ENCODE data around the gene MVB12B.

DNA sequence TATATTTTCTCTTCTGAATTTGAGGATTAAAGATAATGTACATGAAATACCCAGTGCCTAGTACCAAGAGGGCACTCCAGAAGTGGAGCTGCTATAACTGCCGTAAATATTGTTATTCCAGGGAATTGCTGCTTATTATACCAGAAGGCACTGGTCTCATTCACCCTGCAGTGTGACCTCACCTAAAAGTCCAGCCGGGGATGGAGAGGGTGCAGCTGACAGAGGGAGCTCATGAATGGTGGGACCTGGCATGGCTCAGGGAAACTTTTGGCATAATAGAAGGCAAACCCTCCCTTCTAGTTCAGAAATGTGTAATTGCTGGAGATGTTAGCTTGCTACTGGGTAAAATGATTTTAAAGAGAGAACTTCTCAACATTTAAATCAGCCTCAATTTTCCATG, 108.5 kb downstream of the MVB12B start:
- TF ChIP-seq, protein P1, sequence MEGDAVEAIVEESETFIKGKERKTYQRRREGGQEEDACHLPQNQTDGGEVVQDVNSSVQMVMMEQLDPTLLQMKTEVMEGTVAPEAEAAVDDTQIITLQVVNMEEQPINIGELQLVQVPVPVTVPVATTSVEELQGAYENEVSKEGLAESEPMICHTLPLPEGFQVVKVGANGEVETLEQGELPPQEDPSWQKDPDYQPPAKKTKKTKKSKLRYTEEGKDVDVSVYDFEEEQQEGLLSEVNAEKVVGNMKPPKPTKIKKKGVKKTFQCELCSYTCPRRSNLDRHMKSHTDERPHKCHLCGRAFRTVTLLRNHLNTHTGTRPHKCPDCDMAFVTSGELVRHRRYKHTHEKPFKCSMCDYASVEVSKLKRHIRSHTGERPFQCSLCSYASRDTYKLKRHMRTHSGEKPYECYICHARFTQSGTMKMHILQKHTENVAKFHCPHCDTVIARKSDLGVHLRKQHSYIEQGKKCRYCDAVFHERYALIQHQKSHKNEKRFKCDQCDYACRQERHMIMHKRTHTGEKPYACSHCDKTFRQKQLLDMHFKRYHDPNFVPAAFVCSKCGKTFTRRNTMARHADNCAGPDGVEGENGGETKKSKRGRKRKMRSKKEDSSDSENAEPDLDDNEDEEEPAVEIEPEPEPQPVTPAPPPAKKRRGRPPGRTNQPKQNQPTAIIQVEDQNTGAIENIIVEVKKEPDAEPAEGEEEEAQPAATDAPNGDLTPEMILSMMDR (IDR thresholded peaks at IDR 0.05; ENCODE audit: insufficient read depth, low read length), result no peak
- TF ChIP-seq, protein P2, sequence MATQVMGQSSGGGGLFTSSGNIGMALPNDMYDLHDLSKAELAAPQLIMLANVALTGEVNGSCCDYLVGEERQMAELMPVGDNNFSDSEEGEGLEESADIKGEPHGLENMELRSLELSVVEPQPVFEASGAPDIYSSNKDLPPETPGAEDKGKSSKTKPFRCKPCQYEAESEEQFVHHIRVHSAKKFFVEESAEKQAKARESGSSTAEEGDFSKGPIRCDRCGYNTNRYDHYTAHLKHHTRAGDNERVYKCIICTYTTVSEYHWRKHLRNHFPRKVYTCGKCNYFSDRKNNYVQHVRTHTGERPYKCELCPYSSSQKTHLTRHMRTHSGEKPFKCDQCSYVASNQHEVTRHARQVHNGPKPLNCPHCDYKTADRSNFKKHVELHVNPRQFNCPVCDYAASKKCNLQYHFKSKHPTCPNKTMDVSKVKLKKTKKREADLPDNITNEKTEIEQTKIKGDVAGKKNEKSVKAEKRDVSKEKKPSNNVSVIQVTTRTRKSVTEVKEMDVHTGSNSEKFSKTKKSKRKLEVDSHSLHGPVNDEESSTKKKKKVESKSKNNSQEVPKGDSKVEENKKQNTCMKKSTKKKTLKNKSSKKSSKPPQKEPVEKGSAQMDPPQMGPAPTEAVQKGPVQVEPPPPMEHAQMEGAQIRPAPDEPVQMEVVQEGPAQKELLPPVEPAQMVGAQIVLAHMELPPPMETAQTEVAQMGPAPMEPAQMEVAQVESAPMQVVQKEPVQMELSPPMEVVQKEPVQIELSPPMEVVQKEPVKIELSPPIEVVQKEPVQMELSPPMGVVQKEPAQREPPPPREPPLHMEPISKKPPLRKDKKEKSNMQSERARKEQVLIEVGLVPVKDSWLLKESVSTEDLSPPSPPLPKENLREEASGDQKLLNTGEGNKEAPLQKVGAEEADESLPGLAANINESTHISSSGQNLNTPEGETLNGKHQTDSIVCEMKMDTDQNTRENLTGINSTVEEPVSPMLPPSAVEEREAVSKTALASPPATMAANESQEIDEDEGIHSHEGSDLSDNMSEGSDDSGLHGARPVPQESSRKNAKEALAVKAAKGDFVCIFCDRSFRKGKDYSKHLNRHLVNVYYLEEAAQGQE (IDR thresholded peaks at IDR 0.05; ENCODE audit: insufficient replicate concordance, low read depth), result no peak
- TF ChIP-seq GABPA (IDR thresholded peaks at IDR 0.05; ENCODE audit: low read depth) (no peak), POLR2AphosphoS5 (IDR thresholded peaks at IDR 0.05; ENCODE audit: low read depth) (no peak)
